H7 (cell line): Measurements from ENCODE around the gene PPP4R2. TPM values are rescaled to one million over a fixed set of nuclear protein-coding genes. Genes with fewer than 3 reads are reported as not detected.

Experiments used
- DNase-seq: peaks from one replicate; pipeline ENCODE4 v3.0.0; 2012
- H3K27me3 ChIP-seq: 2 replicates; pipeline ENCODE4 v1.6.0; 2011; ENCODE audit warnings: mild to moderate bottlenecking, low read length; ENCODE audit not compliant: control insufficient read depth, insufficient read depth
- H3K36me3 ChIP-seq: replicated peaks from 2 replicates; pipeline ENCODE4 v1.5.1; 2011; ENCODE audit warnings: low read length; ENCODE audit not compliant: control insufficient read depth, insufficient read depth
- H3K4me3 ChIP-seq: 2 replicates; pipeline ENCODE4 v1.5.1; 2011; ENCODE audit warnings: low read depth, mild to moderate bottlenecking, control low read depth, low read length, moderate library complexity; ENCODE audit not compliant: insufficient read depth
- total RNA-seq: library from RNA; depleted of rRNA; stranded (reverse); fragments of >200 nt; shearing (Covaris generic); gene quantifications from 2 replicates; pipeline ENCODE4 v1.2.3, GENCODE V29; 2014; rRNA removed

PPP4R2 gene
- total RNA-seq, 1 experiment from 2014 or later, result 54.1 TPM

- no peaks in the 10 kb centered on the region for H3K36me3 ChIP-seq
- no peak for DNase-seq
- H3K4me3 ChIP-seq, result no peak overlapping the region
- no peaks in the 10 kb centered on the region for H3K27me3 ChIP-seq
These were observed 118.1 kb downstream of the PPP4R2 start for GRCh38 chr3:73114711-73115110.

- Histone ChIP-seq H3K4me3 (no peak overlapping the region), H3K27me3 (no peaks in the 10 kb centered on the region), H3K36me3 (no peaks in the 10 kb centered on the region)
- no peak for DNase-seq
These were observed 119.2 kb downstream of the PPP4R2 start for GRCh38 chr3:73115806-73116205.

Other genes starting within 250 kb of the PPP4R2 start
- gene SHQ1, start 148.4 kb upstream of the PPP4R2 start, total RNA-seq, result 21.7 and 22.5 TPM in 2 replicates
- 4.5 and 6.1 TPM in 2 replicates for gene GXYLT2, start 108.8 kb upstream of the PPP4R2 start, total RNA-seq
- 2.4 and 4.3 TPM in 2 replicates for gene EBLN2, start 64.8 kb downstream of the PPP4R2 start, total RNA-seq